M059J (cell line): ENCODE data around the gene TXNDC15. TPM values are rescaled to one million over a fixed set of nuclear protein-coding genes. Genes with fewer than 3 reads are reported as not detected.
"Not testable (repeated sequence)": the region's sequence is repeated elsewhere in the genome, so short reads cannot be mapped to it uniquely, and the experiment has no call there.

Experiments
- DNase-seq: peaks from one replicate; pipeline ENCODE4 v3.0.0-alpha.2; 2012; ENCODE audit warnings: low read depth
- total RNA-seq: library from RNA; depleted of rRNA; stranded (reverse); fragments of >200 nt; shearing (Covaris generic); gene quantifications from 2 replicates; pipeline ENCODE4 v1.2.3, GENCODE V29; 2014

The TXNDC15 gene
- total RNA-seq, 1 experiment from 2014 or later = 90.4 TPM

GRCh38 chr5:134877159-134877558 lies 3.0 kb downstream of the TXNDC15 start:
- DNase-seq = no peak

DNA sequence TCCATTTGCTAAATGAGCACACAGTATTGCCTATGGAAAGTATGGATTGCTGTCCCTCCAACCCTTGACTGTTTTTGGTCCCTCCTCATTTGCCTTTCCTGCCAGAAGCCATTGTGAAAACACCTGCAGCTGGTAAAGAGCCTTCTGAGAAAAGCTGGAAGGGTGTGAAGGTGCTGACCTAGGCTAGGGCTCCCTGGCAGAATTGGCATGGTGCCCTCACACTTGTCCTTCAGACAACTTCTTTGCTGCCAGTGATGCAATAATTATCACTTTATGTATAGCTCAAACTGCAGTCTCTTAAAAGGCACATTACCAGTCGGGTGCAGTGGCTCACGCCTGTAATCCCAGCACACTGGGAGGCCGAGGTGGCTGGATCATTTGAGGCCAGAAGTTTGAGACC lies 4.2 kb downstream of the TXNDC15 start:
- DNase-seq = no peak

DNA sequence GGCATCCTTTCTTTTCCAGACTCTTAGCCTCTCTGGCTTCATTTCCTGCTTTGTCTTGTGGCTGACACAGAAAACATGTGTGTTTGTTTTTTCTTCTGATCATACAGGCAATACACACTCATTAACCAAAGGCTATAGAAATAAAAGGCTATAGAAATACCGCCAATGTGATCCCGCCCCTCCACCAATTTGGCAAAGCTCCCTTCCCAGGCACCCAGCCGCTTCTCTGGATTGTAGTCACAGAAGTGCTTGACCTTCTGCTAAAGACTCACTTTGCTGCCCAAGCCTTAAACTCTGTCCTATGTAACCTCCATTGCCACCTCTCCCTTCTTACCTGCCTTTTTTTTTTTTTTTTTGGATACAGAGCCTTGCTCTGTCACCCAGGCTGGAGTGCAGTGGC lies 5.3 kb downstream of the TXNDC15 start:
- DNase-seq = no peak

DNA sequence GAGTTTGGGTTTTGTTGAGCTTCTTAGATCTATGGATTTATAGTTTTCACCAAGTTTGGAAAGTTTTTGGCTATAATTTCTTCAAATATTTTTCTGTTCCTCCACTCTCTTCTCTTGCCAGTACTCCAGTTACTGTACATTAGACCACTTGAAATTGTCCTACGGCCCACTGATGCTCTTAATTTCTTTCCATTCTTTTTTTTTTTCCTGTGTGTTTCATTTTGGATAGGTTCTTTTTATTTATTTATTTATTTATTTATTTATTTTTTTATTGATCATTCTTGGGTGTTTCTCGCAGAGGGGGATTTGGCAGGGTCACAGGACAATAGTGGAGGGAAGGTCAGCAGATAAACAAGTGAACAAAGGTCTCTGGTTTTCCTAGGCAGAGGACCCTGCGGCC lies 6.8 kb downstream of the TXNDC15 start:
- not testable (repeated sequence) for DNase-seq

DNA sequence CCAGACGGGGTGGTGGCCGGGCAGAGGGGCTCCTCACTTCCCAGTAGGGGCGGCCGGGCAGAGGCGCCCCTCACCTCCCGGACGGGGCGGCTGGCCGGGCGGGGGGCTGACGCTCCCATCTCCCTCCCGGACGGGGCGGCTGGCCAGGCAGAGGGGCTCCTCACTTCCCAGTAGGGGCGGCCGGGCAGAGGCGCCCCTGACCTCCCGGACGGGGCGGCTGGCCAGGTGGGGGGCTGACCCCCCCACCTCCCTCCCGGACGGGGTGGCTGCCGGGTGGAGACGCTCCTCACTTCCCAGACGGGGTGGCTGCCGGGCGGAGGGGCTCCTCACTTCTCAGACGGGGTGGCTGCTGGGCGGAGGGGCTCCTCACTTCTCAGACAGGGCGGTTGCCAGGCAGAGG lies 7.5 kb downstream of the TXNDC15 start:
- not testable (repeated sequence) for DNase-seq

GRCh38 chr5:134887593-134888159 lies 13.5 kb downstream of the TXNDC15 start:
- DNase-seq = no peak

GRCh38 chr5:134889335-134889734 lies 15.2 kb downstream of the TXNDC15 start:
- DNase-seq = no peak

GRCh38 chr5:134891473-134891872 lies 17.3 kb downstream of the TXNDC15 start:
- DNase-seq = no peak

GRCh38 chr5:134892282-134892681 lies 18.1 kb downstream of the TXNDC15 start:
- no peak for DNase-seq

DNA sequence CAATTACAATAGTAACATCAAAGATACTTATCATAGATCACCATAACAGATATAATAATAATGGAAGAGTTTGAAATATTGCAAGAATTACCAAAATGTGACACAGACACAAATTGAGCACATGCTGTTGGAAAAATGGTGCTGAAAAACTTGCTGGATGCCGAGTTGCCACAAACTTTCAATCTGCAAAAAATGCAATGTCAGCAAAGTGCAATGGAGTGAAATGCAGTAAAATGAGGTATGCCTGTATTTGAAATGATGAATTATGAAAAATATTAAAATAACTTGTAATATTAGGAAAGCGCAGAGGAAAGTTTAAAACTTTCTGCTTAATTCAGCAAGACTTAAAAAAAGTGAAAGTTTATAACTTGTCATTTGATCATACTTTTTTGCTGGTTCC lies 18.8 kb downstream of the TXNDC15 start:
- no peak for DNase-seq

GRCh38 chr5:134893748-134894505 lies 19.8 kb downstream of the TXNDC15 start:
- DNase-seq = no peak

DNA sequence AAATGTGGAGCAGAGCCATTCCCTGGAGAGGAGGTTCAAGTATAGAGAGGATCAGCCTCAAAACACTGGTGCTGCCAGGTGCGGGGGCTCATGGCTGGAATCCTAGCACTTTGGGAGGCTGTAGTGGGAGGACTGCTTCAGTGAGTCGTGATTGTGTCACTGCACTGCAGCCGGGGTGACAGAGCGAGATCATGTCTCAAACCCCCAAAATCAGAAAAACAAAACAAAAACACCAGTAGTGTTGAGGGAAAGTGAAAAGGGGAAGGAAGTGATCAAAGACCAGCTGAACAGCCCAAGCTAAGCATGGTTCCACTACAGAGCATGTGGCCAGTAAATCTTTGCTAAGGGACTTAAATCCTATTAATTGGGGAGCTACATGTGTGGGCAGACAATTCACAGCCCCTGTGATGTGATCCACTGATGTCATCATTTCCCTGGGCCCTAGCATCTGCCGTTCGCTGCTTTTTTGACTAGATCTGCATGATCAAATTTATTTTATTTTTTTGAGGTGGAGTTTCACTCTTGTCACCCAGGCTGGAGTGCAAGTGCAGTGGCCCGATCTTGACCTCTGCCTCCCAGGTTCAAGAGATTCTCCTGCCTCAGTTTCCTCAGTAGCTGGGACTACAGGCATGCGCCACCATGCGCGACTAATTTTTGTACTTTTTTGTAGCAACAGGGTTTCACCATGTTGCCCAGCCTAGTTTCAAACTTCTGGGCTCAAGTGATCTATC lies 28.1 kb downstream of the TXNDC15 start:
- peak; percentile 26 for DNase-seq

DNA sequence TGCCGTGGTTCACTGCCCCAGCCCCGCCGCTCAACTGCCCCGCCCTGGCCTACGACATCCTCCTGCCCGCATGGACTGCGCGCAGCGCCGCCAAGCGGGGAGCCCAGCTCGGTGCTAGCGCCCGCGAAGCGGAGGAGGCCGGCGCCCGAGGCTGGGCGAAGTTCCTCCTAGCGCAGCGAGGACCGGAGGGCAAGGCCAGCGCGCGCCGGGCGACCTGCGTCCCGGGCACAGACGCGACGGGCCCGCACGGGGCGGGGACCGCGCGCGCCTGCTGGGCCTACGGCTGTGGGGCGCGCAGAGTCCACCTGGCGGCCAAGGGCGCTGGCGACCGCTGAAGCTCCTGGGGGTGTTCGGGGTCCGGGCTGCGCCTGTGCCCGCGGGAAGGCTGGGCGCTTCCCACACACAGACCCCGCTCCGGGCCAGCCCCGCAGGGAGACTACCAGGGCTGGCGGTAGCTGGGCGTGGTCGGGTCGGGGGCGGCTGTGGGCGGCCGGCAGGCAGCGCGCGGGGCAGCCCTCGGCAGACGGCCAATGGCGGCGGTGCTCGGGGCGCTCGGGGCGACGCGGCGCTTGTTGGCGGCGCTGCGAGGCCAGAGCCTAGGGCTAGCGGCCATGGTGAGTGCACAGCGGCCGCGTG lies 30.6 kb downstream of the TXNDC15 start, which contains the start of gene PCBD2:
TSS of gene PCBD2 (plus strand) at position 522 of the 636 bp plus-strand sequence. CDS start at position 531, 9 bp downstream.
- DNase-seq = peak; percentile 90

GRCh38 chr5:134905246-134905996 lies 31.2 kb downstream of the TXNDC15 start:
- peak; percentile 66 for DNase-seq

GRCh38 chr5:134906811-134907210 lies 32.6 kb downstream of the TXNDC15 start:
- no peak for DNase-seq

- not testable (repeated sequence) for DNase-seq
Observed at GRCh38 chr5:134910752-134911151, 36.6 kb downstream of the TXNDC15 start.

GRCh38 chr5:134911285-134912206 lies 37.4 kb downstream of the TXNDC15 start:
- DNase-seq = peak; percentile 35

- DNase-seq = no peak
Observed at GRCh38 chr5:134913254-134913653, 39.1 kb downstream of the TXNDC15 start.

- no peak for DNase-seq
Observed at GRCh38 chr5:134913795-134914194, 39.6 kb downstream of the TXNDC15 start.

GRCh38 chr5:134917070-134917815 lies 43.1 kb downstream of the TXNDC15 start:
- no peak for DNase-seq
